Measurements from ENCODE around the gene GDF15.

The GDF15 gene

DNA sequence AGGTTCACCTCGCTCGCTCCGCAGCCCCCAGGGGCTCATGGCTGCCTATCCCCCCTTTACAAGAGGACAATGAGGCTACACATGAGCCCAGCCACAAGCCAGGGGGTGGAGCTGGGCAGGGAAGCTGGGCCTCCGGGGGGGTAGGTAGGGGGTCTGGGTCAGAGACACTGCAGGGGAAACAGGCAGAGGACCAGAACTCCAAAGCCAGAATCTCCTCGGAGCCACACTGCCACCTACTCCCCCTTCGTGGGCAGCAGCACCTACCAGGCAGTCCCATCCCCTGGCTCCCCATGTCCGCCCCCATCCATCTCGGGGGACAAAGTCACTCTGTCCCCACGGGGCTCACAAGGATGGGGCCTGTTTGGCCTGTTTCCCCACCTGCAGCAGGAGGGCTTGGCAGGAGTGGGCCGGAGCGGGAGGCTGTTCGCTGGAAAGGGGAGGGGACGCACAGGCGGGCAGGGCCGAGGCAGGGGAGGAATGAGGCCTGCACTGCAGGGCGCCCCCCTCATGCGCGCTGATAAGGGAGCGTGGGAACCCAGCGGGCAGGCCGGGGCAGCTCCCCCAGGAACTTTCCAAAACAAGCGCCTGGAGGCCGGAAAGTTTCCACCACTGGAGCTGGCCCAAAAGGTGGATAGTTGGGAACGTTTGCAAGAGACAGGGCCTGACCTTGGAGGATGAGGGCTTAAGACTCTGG, 52.5 kb downstream of the GDF15 start:
- no peak for DNase-seq (ENCODE audit: low read depth)
- TF ChIP-seq, protein P1, sequence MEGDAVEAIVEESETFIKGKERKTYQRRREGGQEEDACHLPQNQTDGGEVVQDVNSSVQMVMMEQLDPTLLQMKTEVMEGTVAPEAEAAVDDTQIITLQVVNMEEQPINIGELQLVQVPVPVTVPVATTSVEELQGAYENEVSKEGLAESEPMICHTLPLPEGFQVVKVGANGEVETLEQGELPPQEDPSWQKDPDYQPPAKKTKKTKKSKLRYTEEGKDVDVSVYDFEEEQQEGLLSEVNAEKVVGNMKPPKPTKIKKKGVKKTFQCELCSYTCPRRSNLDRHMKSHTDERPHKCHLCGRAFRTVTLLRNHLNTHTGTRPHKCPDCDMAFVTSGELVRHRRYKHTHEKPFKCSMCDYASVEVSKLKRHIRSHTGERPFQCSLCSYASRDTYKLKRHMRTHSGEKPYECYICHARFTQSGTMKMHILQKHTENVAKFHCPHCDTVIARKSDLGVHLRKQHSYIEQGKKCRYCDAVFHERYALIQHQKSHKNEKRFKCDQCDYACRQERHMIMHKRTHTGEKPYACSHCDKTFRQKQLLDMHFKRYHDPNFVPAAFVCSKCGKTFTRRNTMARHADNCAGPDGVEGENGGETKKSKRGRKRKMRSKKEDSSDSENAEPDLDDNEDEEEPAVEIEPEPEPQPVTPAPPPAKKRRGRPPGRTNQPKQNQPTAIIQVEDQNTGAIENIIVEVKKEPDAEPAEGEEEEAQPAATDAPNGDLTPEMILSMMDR (conservative IDR thresholded peaks at IDR 0.05; ENCODE audit: low read depth, low read length) = no peak
- H3K4me3 ChIP-seq (ENCODE audit: low read length) = peak overlapping the region; percentile 25
